SK-N-SH (cell line): ENCODE measurements around the gene GPR152.
"Not testable (repeated sequence)": the region's sequence is repeated elsewhere in the genome, so short reads cannot be mapped to it uniquely, and the experiment has no call there.

Experiments used
- CTCF ChIP-seq: fragments of 200-600 bp; sonication (generic); IDR thresholded peaks from 2 replicates; pipeline ENCODE4 v1.6.1; 2017; ENCODE audit warnings: antibody characterized with exemption, mild to moderate bottlenecking, moderate library complexity
- EP300 ChIP-seq, 2 experiments: IDR thresholded peaks; 2 replicates each; pipeline versions ENCODE4 v1.4.0 to v1.6.1; 2012; ENCODE audit warnings: borderline replicate concordance in 1 of 2, low read depth in 1 of 2, low read length in 1 of 2
- EZH2phosphoT487 ChIP-seq: fragments of 200-600 bp; sonication (generic); IDR thresholded peaks from 2 replicates; pipeline ENCODE4 v1.6.1; 2017; ENCODE audit warnings: low read depth, mixed run types, mild to moderate bottlenecking, antibody characterized with exemption, moderate library complexity, borderline replicate concordance
- FOSL2 ChIP-seq: IDR thresholded peaks from 2 replicates; pipeline ENCODE4 v1.4.0; 2012; ENCODE audit warnings: low read depth, mild to moderate bottlenecking, moderate library complexity, borderline replicate concordance
- JUND ChIP-seq: IDR thresholded peaks from 2 replicates; pipeline ENCODE4 v1.4.0; 2012
- TEAD4 ChIP-seq: IDR thresholded peaks from 2 replicates; pipeline ENCODE4 v1.4.0; 2012; ENCODE audit warnings: mild to moderate bottlenecking, borderline replicate concordance; ENCODE audit not compliant: insufficient read depth

DNA sequence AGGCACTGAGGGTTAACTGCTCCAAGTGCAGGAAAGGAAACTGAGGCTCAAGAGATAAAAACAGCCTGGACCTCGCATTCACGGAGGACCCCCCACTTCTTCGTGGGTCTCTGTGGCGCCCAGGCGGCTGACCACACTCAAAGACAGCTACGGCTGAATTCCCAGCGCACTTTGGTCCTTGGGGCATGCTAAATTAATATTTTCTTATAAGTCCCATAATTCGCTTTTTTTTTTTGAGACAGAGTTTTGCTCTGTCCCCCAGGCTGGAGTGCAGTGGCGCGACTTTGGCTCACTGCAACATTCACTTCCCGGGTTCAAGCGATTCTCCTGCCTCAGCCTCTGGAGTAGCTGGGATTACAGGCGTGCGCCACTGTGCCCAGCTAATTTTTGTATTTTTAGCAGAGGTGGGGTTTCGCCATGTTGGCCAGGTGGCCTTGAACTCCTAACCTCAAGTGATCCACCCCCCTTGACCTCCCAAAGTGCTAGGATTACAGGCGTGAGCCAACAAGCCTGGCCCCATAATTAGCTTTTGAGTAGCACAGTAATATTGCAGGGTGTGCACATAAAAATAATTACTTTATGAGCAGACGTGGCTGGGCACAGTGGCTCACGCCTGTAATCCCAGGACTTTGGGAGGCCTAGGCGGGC, 50.2 kb downstream of the GPR152 start:
- TF ChIP-seq JUND; CTCF; EZH2phosphoT487; TEAD4; FOSL2; EP300 (IDR thresholded peaks at IDR 0.05; ENCODE audit: borderline replicate concordance in 1 of 2, low read depth in 1 of 2, low read length in 1 of 2): not testable (repeated sequence)
